ENCODE data around the gene AACS. TPM values are rescaled to one million over a fixed set of nuclear protein-coding genes. Genes with fewer than 3 reads are reported as not detected.
"Not testable (repeated sequence)": the region's sequence is repeated elsewhere in the genome, so short reads cannot be mapped to it uniquely, and the experiment has no call there.

The AACS gene
- total and polyA plus RNA-seq, 2 of the 4 experiments (the other 2 are of a cell fraction) = 22.0 to 24.9 TPM

GRCh38 chr12:125088199-125088598, 23.0 kb downstream of the AACS start:
- H3K14ac ChIP-seq (replicated peaks; ENCODE audit: low read depth, low read length); in situ Hi-C loops (cut with MboI; ENCODE audit: low sequenced_read_pairs); H2AFZ ChIP-seq (replicated peaks; ENCODE audit: low read length, poor library complexity); H2BK15ac ChIP-seq (ENCODE audit: low read depth, low read length); H2BK20ac ChIP-seq (ENCODE audit: low read depth, low read length); H2AK9ac ChIP-seq (replicated peaks; ENCODE audit: low read depth, low read length, poor library complexity); H3K4me2 ChIP-seq (ENCODE audit: low read depth, low read length); BruUV-seq (replicated peaks); H3K79me1 ChIP-seq (ENCODE audit: low read depth in 1 of 2, low read length in 2 of 2); H4K20me1 ChIP-seq (ENCODE audit: insufficient read depth, low read length); H3K27me3 ChIP-seq (ENCODE audit: control insufficient read depth, insufficient read depth, low read length); H3K4me1 ChIP-seq (ENCODE audit: control insufficient read depth, insufficient read depth, low read length); H3K27ac ChIP-seq (ENCODE audit: insufficient read depth, low read length); H4K5ac ChIP-seq (ENCODE audit: low read depth, low read length); H3K4ac ChIP-seq (ENCODE audit: low read depth, low read length); H2BK5ac ChIP-seq (ENCODE audit: low read depth, low read length, poor library complexity, severe bottlenecking); dilution Hi-C loops (cut with HindIII; ENCODE audit: low sequenced_read_pairs, unreplicated experiment); H3K9me3 ChIP-seq (ENCODE audit: control insufficient read depth, insufficient read depth, low read length); H3K4me3 ChIP-seq (ENCODE audit: insufficient read depth, low read depth, low read length); H4K8ac ChIP-seq (ENCODE audit: low read depth in 2 of 2, low read length in 2 of 2); H2BK120ac ChIP-seq (ENCODE audit: low read depth, low read length); DNase-seq; ATAC-seq (ENCODE audit: low read depth); H4K91ac ChIP-seq (ENCODE audit: insufficient read depth, low read depth, low read length); intact Hi-C loops (cut with micrococcal nuclease); H3K56ac ChIP-seq (ENCODE audit: extremely low read depth, insufficient read depth, low read length); CTCF ChIA-PET; H2AK5ac ChIP-seq (ENCODE audit: low read depth, low read length); H3K9ac ChIP-seq (ENCODE audit: low read depth, low read length); POLR2A ChIA-PET (ENCODE audit: unreplicated experiment); H3K23ac ChIP-seq (ENCODE audit: low read depth, low read length); H3K18ac ChIP-seq (ENCODE audit: low read depth, low read length): not testable (repeated sequence)
- peaks cover 12% of the 10 kb centered on the region for H3K9me1 ChIP-seq (ENCODE audit: insufficient read depth, low read length)
- peaks cover 44% of the 10 kb centered on the region for H3K36me3 ChIP-seq (ENCODE audit: control insufficient read depth, insufficient read depth, low read length)
- 100% methylated on average over 1 of the region's 6 CpGs; no CpG with 5 or more reads in 1 of the 2 experiments for WGBS, 2 experiments (ENCODE audit: extremely low coverage in 2 of 2, insufficient read length in 1 of 2)
